ENCODE results near the gene CCL7. TPM values are rescaled to one million over a fixed set of nuclear protein-coding genes. Genes with fewer than 3 reads are reported as not detected.

CCL7 gene
- total RNA-seq, 1 experiment from 2014 or later = not detected

- H2AFZ ChIP-seq (ENCODE audit: low read length) = no peak overlapping the region
- H3K36me3 ChIP-seq (ENCODE audit: insufficient read depth, low read length) = no peaks in the 10 kb centered on the region
- H3K79me2 ChIP-seq (ENCODE audit: low read length) = no peaks in the 10 kb centered on the region
- no peaks in the 10 kb centered on the region for H3K9me2 ChIP-seq (replicated peaks; ENCODE audit: insufficient read depth, low read length)
- H3K27ac ChIP-seq (ENCODE audit: low read length) = no peak overlapping the region
- H4K20me1 ChIP-seq (ENCODE audit: insufficient read depth, low read depth, low read length) = no peaks in the 10 kb centered on the region
- H3K9ac ChIP-seq (ENCODE audit: low read length) = no peak overlapping the region
- H3K9me3 ChIP-seq (ENCODE audit: low read length) = no peaks in the 10 kb centered on the region
- no peaks in the 10 kb centered on the region for H3K4me1 ChIP-seq (ENCODE audit: low read length)
- no peak for DNase-seq
- no peak overlapping the region for H3K4me3 ChIP-seq (ENCODE audit: low read length)
- no peaks in the 10 kb centered on the region for H3K27me3 ChIP-seq (ENCODE audit: low read length)
- H3K4me2 ChIP-seq (ENCODE audit: low read depth, low read length, poor library complexity, severe bottlenecking) = no peak overlapping the region
Measured at GRCh38 chr17:34227707-34228106, 42.3 kb upstream of the CCL7 start.

DNA sequence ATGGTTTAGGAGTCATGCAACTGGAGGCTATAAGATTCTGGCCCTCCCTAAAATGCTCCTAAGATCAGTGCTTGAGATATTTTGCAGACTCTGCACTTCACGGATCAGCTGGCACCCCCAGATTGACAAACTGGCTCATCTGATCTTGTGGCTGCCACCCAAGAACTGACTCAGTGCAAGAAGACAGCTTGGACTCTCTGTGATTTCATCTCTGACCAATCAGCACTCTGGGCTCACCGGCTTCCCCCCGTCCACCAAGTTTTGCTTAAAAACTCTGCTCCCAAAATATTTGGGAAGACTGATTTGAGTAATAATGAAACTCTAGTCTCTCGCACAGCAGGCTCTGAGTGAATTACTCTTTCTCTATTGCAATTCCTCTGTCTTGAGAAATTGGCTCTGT lies 41.2 kb upstream of the CCL7 start:
- Histone ChIP-seq H3K9me3 (ENCODE audit: low read length) (no peaks in the 10 kb centered on the region), H3K4me1 (ENCODE audit: low read length) (no peaks in the 10 kb centered on the region), H3K79me2 (ENCODE audit: low read length) (no peaks in the 10 kb centered on the region), H3K27me3 (ENCODE audit: low read length) (no peaks in the 10 kb centered on the region), H2AFZ (ENCODE audit: low read length) (no peak overlapping the region), H4K20me1 (ENCODE audit: insufficient read depth, low read depth, low read length) (no peaks in the 10 kb centered on the region), H3K4me2 (ENCODE audit: low read depth, low read length, poor library complexity, severe bottlenecking) (no peak overlapping the region), H3K27ac (ENCODE audit: low read length) (no peak overlapping the region), H3K36me3 (ENCODE audit: insufficient read depth, low read length) (no peaks in the 10 kb centered on the region), H3K9ac (ENCODE audit: low read length) (no peak overlapping the region), H3K9me2 (replicated peaks; ENCODE audit: insufficient read depth, low read length) (no peaks in the 10 kb centered on the region), H3K4me3 (ENCODE audit: low read length) (no peak overlapping the region)
- DNase-seq = no peak

- no peak for DNase-seq
- Histone ChIP-seq H3K4me3 (ENCODE audit: low read length) (no peak overlapping the region), H3K4me2 (ENCODE audit: low read depth, low read length, poor library complexity, severe bottlenecking) (no peak overlapping the region), H2AFZ (ENCODE audit: low read length) (no peak overlapping the region), H3K9ac (ENCODE audit: low read length) (no peak overlapping the region), H3K36me3 (ENCODE audit: insufficient read depth, low read length) (no peaks in the 10 kb centered on the region), H3K9me2 (replicated peaks; ENCODE audit: insufficient read depth, low read length) (no peaks in the 10 kb centered on the region), H3K27ac (ENCODE audit: low read length) (no peak overlapping the region), H3K9me3 (ENCODE audit: low read length) (no peaks in the 10 kb centered on the region), H3K27me3 (ENCODE audit: low read length) (no peaks in the 10 kb centered on the region), H4K20me1 (ENCODE audit: insufficient read depth, low read depth, low read length) (no peaks in the 10 kb centered on the region), H3K4me1 (ENCODE audit: low read length) (no peaks in the 10 kb centered on the region), H3K79me2 (ENCODE audit: low read length) (no peaks in the 10 kb centered on the region)
Measured at GRCh38 chr17:34230342-34230741, 39.7 kb upstream of the CCL7 start.

- Histone ChIP-seq H3K27me3 (ENCODE audit: low read length) (no peaks in the 10 kb centered on the region), H3K9ac (ENCODE audit: low read length) (no peak overlapping the region), H3K4me1 (ENCODE audit: low read length) (no peaks in the 10 kb centered on the region)
Measured at GRCh38 chr17:34234616-34235015, 35.4 kb upstream of the CCL7 start.

DNA sequence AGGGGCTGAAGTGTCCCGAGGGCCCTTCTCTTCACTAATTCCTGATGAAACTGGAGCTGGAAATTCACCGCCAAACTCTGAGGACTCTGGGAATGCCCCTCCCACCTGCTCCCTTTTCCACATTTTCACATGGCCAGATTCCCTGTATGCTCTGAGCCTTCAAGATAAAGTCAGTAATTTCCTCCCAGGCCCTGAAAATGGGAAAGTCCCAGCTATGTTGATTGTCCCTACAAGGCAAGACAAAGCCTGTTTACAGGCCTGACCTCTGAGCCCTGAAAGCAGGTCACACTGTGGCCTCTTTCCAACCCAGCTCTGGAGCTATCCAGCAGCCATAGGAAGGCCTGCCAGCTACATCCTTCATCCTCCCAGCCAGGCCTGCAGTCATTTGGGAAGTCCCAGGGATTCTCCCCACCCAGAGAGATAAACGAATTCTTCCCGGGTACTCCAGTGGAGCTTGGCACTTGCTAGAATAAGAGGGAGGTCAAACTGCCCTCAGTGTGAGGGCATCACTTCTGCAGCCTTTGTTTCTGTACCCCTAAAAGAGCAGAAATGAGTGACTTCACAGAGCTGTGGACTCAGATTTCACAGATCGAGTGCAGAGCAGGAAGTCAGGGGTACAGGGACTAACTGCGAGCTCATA lies 34.5 kb upstream of the CCL7 start:
- no peaks in the 10 kb centered on the region for H3K9me3 ChIP-seq (ENCODE audit: low read length)
- DNase-seq = no peak
- H3K27ac ChIP-seq (ENCODE audit: low read length) = no peak overlapping the region
- no peaks in the 10 kb centered on the region for H3K4me1 ChIP-seq (ENCODE audit: low read length)
- no peaks in the 10 kb centered on the region for H3K79me2 ChIP-seq (ENCODE audit: low read length)
- H3K36me3 ChIP-seq (ENCODE audit: insufficient read depth, low read length) = no peaks in the 10 kb centered on the region
- no peaks in the 10 kb centered on the region for H3K9me2 ChIP-seq (replicated peaks; ENCODE audit: insufficient read depth, low read length)
- H3K9ac ChIP-seq (ENCODE audit: low read length) = no peak overlapping the region
- H3K4me3 ChIP-seq (ENCODE audit: low read length) = no peak overlapping the region
- no peaks in the 10 kb centered on the region for H4K20me1 ChIP-seq (ENCODE audit: insufficient read depth, low read depth, low read length)
- no peak overlapping the region for H2AFZ ChIP-seq (ENCODE audit: low read length)
- H3K27me3 ChIP-seq (ENCODE audit: low read length) = no peaks in the 10 kb centered on the region
- H3K4me2 ChIP-seq (ENCODE audit: low read depth, low read length, poor library complexity, severe bottlenecking) = no peak overlapping the region

More at GRCh38 chr17:34234616-34235015, 35.4 kb upstream of the CCL7 start:
- Histone ChIP-seq H3K9me2 (replicated peaks; ENCODE audit: insufficient read depth, low read length) (no peaks in the 10 kb centered on the region), H3K27ac (ENCODE audit: low read length) (no peak overlapping the region), H3K9me3 (ENCODE audit: low read length) (no peaks in the 10 kb centered on the region), H3K36me3 (ENCODE audit: insufficient read depth, low read length) (no peaks in the 10 kb centered on the region), H3K4me2 (ENCODE audit: low read depth, low read length, poor library complexity, severe bottlenecking) (no peak overlapping the region), H2AFZ (ENCODE audit: low read length) (no peak overlapping the region), H4K20me1 (ENCODE audit: insufficient read depth, low read depth, low read length) (no peaks in the 10 kb centered on the region), H3K4me3 (ENCODE audit: low read length) (no peak overlapping the region), H3K79me2 (ENCODE audit: low read length) (no peaks in the 10 kb centered on the region)
- DNase-seq = no peak

DNA sequence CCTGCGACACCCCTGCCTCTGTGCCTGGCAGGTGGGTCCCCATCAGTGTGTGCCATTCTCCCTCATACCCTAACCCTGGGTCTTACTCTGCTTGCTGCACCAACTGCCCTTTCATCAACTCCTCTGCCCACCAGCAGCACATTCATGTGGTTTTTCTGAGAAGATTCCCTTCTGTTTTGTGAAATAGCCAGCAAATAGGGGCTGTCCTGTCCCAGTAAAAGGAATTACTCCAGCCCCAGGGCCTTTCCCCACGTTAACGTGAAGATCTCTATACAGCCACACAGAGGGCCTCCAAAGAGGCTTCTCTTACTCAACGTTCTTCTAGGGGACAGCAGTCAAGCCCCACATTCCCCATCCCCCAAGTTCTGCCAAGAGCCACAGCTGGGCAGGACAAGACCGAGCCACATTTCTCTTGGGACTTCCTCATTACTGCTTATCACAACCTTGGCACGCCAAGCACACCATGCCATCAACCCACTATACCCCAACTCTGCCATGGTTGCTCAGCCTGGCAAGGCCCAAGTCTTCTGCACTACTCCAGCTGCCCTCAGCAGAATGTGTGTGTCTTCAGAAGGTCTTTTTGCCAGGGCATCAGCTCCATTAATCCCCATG lies 33.6 kb upstream of the CCL7 start:
- no peak overlapping the region for H3K4me3 ChIP-seq (ENCODE audit: low read length)
- H3K27ac ChIP-seq (ENCODE audit: low read length) = no peak overlapping the region
- no peaks in the 10 kb centered on the region for H3K9me2 ChIP-seq (replicated peaks; ENCODE audit: insufficient read depth, low read length)

DNA sequence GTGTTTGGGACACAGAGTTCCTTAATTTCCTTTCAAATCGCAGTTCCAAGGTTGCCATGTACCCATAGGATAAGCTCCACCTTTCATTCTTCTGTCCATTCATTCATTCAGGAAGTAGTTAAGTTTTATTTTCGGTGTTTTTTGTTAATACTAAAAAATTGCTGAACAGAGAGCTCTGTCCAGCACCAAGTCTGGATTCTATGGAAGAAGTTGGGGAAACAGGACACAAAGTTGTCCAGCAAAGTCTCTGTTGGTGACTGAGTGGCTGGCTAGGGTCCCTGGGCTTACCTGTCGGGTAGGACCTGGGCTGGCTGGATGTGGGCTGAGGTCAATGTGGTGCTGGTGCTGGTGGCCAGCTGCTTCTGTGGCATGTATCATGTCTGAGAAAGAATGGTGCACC lies 32.6 kb upstream of the CCL7 start:
- H3K27ac ChIP-seq (ENCODE audit: low read length) = no peak overlapping the region
- DNase-seq = no peak
- H2AFZ ChIP-seq (ENCODE audit: low read length) = no peak overlapping the region
- H3K4me3 ChIP-seq (ENCODE audit: low read length) = no peak overlapping the region
- no peaks in the 10 kb centered on the region for H3K79me2 ChIP-seq (ENCODE audit: low read length)
- no peaks in the 10 kb centered on the region for H3K9me2 ChIP-seq (replicated peaks; ENCODE audit: insufficient read depth, low read length)
- H3K9ac ChIP-seq (ENCODE audit: low read length) = no peak overlapping the region
- no peaks in the 10 kb centered on the region for H4K20me1 ChIP-seq (ENCODE audit: insufficient read depth, low read depth, low read length)
- H3K4me2 ChIP-seq (ENCODE audit: low read depth, low read length, poor library complexity, severe bottlenecking) = no peak overlapping the region
- H3K9me3 ChIP-seq (ENCODE audit: low read length) = no peaks in the 10 kb centered on the region
- no peaks in the 10 kb centered on the region for H3K27me3 ChIP-seq (ENCODE audit: low read length)
- H3K36me3 ChIP-seq (ENCODE audit: insufficient read depth, low read length) = no peaks in the 10 kb centered on the region
- H3K4me1 ChIP-seq (ENCODE audit: low read length) = peaks cover 2% of the 10 kb centered on the region; the same call in 1 of the 2 replicates

More for the DNA sequence above, 33.6 kb upstream of the CCL7 start:
- no peak overlapping the region for H3K4me2 ChIP-seq (ENCODE audit: low read depth, low read length, poor library complexity, severe bottlenecking)
- H2AFZ ChIP-seq (ENCODE audit: low read length) = no peak overlapping the region
- H3K79me2 ChIP-seq (ENCODE audit: low read length) = no peaks in the 10 kb centered on the region
- no peaks in the 10 kb centered on the region for H3K4me1 ChIP-seq (ENCODE audit: low read length)
- no peak overlapping the region for H3K9ac ChIP-seq (ENCODE audit: low read length)
- no peaks in the 10 kb centered on the region for H4K20me1 ChIP-seq (ENCODE audit: insufficient read depth, low read depth, low read length)
- DNase-seq = no peak
- H3K9me3 ChIP-seq (ENCODE audit: low read length) = no peaks in the 10 kb centered on the region
- H3K27me3 ChIP-seq (ENCODE audit: low read length) = no peaks in the 10 kb centered on the region
- no peaks in the 10 kb centered on the region for H3K36me3 ChIP-seq (ENCODE audit: insufficient read depth, low read length)

DNA sequence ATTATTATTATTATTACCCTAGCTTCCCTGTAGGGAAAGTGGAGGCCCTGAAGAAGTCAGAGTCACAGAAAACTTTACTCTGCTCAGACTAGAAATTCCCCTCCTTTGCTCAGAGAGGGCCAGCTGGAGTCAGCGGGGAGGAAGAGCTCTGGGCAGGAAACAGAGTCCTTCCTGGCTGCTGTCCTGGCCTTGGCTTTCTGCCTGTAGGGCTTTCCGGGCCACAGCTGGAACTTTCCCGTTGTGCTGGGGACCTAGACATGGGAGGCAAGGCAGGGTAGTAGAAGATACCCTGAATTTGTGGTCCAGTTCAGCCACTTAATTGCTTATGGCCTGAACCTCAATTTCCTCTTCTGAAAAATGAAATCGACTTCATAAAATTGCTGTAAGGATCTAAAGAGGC lies 29.0 kb upstream of the CCL7 start:
- H3K4me1 ChIP-seq (ENCODE audit: low read length) = peaks cover 6% of the 10 kb centered on the region; the same call in 1 of the 2 replicates
- H3K4me3 ChIP-seq (ENCODE audit: low read length) = no peak overlapping the region
- H3K9me3 ChIP-seq (ENCODE audit: low read length) = no peaks in the 10 kb centered on the region
- DNase-seq = no peak
- H3K4me2 ChIP-seq (ENCODE audit: low read depth, low read length, poor library complexity, severe bottlenecking) = no peak overlapping the region
- no peaks in the 10 kb centered on the region for H3K79me2 ChIP-seq (ENCODE audit: low read length)
- no peaks in the 10 kb centered on the region for H3K36me3 ChIP-seq (ENCODE audit: insufficient read depth, low read length)
- no peak overlapping the region for H3K27ac ChIP-seq (ENCODE audit: low read length)
- H3K9me2 ChIP-seq (replicated peaks; ENCODE audit: insufficient read depth, low read length) = no peaks in the 10 kb centered on the region
- H3K27me3 ChIP-seq (ENCODE audit: low read length) = no peaks in the 10 kb centered on the region
- no peak overlapping the region for H3K9ac ChIP-seq (ENCODE audit: low read length)
- no peak overlapping the region for H2AFZ ChIP-seq (ENCODE audit: low read length)
- no peaks in the 10 kb centered on the region for H4K20me1 ChIP-seq (ENCODE audit: insufficient read depth, low read depth, low read length)

Measured in Karpas-422 (cell line).